Measurements from ENCODE around the gene IL32.

The IL32 gene

GRCh38 chr16:3084491-3084890, 19.1 kb downstream of the IL32 start:
- no peak for DNase-seq (ENCODE audit: low read depth, low spot score)
- no peak overlapping the region for H3K4me3 ChIP-seq (ENCODE audit: low read length)

- DNase-seq (ENCODE audit: low read depth, low spot score): no peak
- H3K4me3 ChIP-seq (ENCODE audit: low read length): no peak overlapping the region
These were observed 19.7 kb downstream of the IL32 start for GRCh38 chr16:3084969-3085670.

GRCh38 chr16:3085868-3086595, 20.6 kb downstream of the IL32 start:
- no peak overlapping the region for H3K4me3 ChIP-seq (ENCODE audit: low read length)
- DNase-seq (ENCODE audit: low read depth, low spot score): no peak

GRCh38 chr16:3086596-3087242, 21.3 kb downstream of the IL32 start:
- H3K4me3 ChIP-seq (ENCODE audit: low read length): no peak overlapping the region
- DNase-seq (ENCODE audit: low read depth, low spot score): no peak

GRCh38 chr16:3087243-3088235, 22.1 kb downstream of the IL32 start:
- H3K4me3 ChIP-seq (ENCODE audit: low read length): no peak overlapping the region
- no peak for DNase-seq (ENCODE audit: low read depth, low spot score)

GRCh38 chr16:3088450-3088849, 23.0 kb downstream of the IL32 start:
- DNase-seq (ENCODE audit: low read depth, low spot score): no peak
- H3K4me3 ChIP-seq (ENCODE audit: low read length): no peak overlapping the region

GRCh38 chr16:3088925-3089716, 23.7 kb downstream of the IL32 start:
- no peak overlapping the region for H3K4me3 ChIP-seq (ENCODE audit: low read length)
- no peak for DNase-seq (ENCODE audit: low read depth, low spot score)

GRCh38 chr16:3089717-3090592, 24.5 kb downstream of the IL32 start:
- no peak overlapping the region for H3K4me3 ChIP-seq (ENCODE audit: low read length)
- no peak for DNase-seq (ENCODE audit: low read depth, low spot score)

GRCh38 chr16:3091551-3091950, 26.1 kb downstream of the IL32 start:
- no peak for DNase-seq (ENCODE audit: low read depth, low spot score)
- no peak overlapping the region for H3K4me3 ChIP-seq (ENCODE audit: low read length)

- no peak for DNase-seq (ENCODE audit: low read depth, low spot score)
These were observed 27.1 kb downstream of the IL32 start for GRCh38 chr16:3092501-3092941.

GRCh38 chr16:3094289-3095027, 29.0 kb downstream of the IL32 start:
- peak; percentile 61 for DNase-seq (ENCODE audit: low read depth, low spot score)
- H3K4me3 ChIP-seq (ENCODE audit: low read length): no peak overlapping the region

More at GRCh38 chr16:3092501-3092941, 27.1 kb downstream of the IL32 start:
- H3K4me3 ChIP-seq (ENCODE audit: low read length): no peak overlapping the region

- no peak overlapping the region for H3K4me3 ChIP-seq (ENCODE audit: low read length)
- DNase-seq (ENCODE audit: low read depth, low spot score): no peak
These were observed 30.4 kb downstream of the IL32 start for GRCh38 chr16:3095869-3096268.

- no peak overlapping the region for H3K4me3 ChIP-seq (ENCODE audit: low read length)
- DNase-seq (ENCODE audit: low read depth, low spot score): no peak
These were observed 30.9 kb downstream of the IL32 start for GRCh38 chr16:3096362-3096761.

GRCh38 chr16:3097266-3097665, 31.8 kb downstream of the IL32 start:
- H3K4me3 ChIP-seq (ENCODE audit: low read length): no peak overlapping the region
- DNase-seq (ENCODE audit: low read depth, low spot score): no peak

GRCh38 chr16:3098459-3099394, 33.3 kb downstream of the IL32 start, which contains the start of gene ZSCAN10:
Gene ZSCAN10, minus strand, starts transcription at chr16:3099294. Its CDS starts 6,357 bp downstream, at chr16:3092937.
- H3K4me3 ChIP-seq (ENCODE audit: low read length): peak within 1 kb of the TSS; percentile 32
- DNase-seq (ENCODE audit: low read depth, low spot score): no peak

GRCh38 chr16:3099395-3099731, 33.9 kb downstream of the IL32 start:
- no peak for DNase-seq (ENCODE audit: low read depth, low spot score)
- no peak overlapping the region for H3K4me3 ChIP-seq (ENCODE audit: low read length)

All from Jurkat, Clone E6-1 (cell line).